Duodenal mucosa (tissue), 2 donors: ENCODE measurements around the gene CTSW.

ENCODE experiments used
- H3K27ac ChIP-seq: one replicate; pipeline ENCODE4 v1.7.0; 2013; ENCODE audit warnings: low read depth, low read length
- H3K27me3 ChIP-seq, 2 donors: one replicate each; pipeline ENCODE4 v1.7.0; 2013; ENCODE audit warnings: low read length in 2 of 2, control low read depth in 1 of 2; ENCODE audit not compliant: insufficient read depth in 2 of 2, control insufficient read depth in 1 of 2
- H3K36me3 ChIP-seq, 2 donors: one replicate each; pipeline ENCODE4 v1.7.0; 2013; ENCODE audit warnings: low read length in 2 of 2, control low read depth in 1 of 2; ENCODE audit not compliant: insufficient read depth in 2 of 2, control insufficient read depth in 1 of 2
- H3K4me1 ChIP-seq, 2 donors: one replicate each; pipeline ENCODE4 v1.7.0; 2013; ENCODE audit warnings: low read length in 2 of 2, control low read depth in 1 of 2; ENCODE audit not compliant: insufficient read depth in 2 of 2, control insufficient read depth in 1 of 2
- H3K4me3 ChIP-seq, 2 donors: one replicate each; pipeline ENCODE4 v1.7.0; 2013; ENCODE audit warnings: low read length in 2 of 2, low read depth in 1 of 2
- H3K9ac ChIP-seq, 2 donors: one replicate each; pipeline ENCODE4 v1.7.0; 2013; ENCODE audit warnings: low read length in 2 of 2, low read depth in 1 of 2
- H3K9me3 ChIP-seq, 2 donors: one replicate each; pipeline ENCODE4 v1.7.0; 2013; ENCODE audit warnings: low read length in 2 of 2, control low read depth in 1 of 2; ENCODE audit not compliant: control insufficient read depth in 1 of 2

CTSW gene

DNA sequence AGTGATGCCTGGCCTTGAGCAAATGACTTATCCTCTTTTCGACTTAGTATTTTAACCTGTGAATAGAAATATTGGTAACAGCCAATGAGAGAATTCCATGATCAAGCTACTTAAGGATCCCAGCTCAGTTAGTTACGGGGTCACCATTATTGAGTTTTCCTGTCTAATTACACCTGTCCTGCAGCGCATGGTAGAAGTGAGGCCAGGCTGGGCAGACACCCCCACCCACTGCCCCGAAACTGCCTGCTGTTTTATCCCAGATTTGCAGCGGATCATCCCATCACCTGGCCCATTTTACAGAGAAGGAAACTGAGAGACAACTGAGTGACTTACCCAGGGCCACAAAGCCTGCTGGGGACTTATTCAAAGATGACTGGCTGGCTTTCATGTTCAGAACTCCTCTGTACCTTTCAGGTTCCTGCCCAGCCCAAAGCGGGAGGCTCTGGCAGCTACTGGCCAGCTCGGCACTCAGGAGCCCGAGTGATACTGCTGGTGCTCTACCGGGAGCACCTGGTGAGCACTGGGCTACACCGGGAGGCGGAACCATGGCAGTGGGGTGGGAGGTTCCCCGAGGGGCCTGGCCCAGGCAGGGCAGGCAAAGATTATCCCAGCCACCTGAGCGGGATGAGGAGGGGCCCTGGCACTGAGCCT lies 18.0 kb upstream of the CTSW start:
- H3K4me1 ChIP-seq: peaks cover 14 to 20% of the 10 kb centered on the region in 2 donors
- H3K4me3 ChIP-seq: peak overlapping the region; percentile 92 to 96
- no peaks in the 10 kb centered on the region for H3K9me3 ChIP-seq
- H3K9ac ChIP-seq: peak overlapping the region; percentile 82 to 100
- no peaks in the 10 kb centered on the region for H3K27me3 ChIP-seq
- H3K36me3 ChIP-seq: peaks cover 31 to 47% of the 10 kb centered on the region in 2 donors
- no peak overlapping the region for H3K27ac ChIP-seq

DNA sequence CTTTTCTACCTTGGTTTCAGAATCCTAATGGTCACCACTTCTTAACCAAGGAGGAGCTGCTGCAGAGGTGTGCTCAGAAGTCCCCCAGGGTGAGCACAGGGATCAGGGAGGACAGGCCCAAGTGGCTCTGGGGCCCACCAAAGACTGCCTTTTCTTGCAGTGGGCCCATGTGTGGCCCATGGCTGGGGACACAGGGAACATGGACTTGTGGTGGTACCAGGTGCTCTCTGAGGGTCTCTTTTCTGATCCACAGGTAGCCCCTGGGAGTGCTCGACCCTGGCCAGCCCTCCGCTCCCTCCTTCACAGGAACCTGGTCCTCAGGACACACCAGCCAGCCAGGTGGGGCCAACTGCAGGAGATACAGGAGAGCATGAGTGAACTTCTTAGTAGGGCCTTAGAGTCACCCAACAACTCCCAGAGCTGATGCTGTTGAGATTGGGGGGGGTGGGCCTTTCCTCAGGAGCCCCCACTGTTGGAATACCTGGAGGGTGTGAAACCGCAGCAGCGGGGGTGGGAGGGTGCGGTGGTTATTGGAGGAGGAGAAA lies 17.4 kb upstream of the CTSW start:
- no peaks in the 10 kb centered on the region for H3K9me3 ChIP-seq
- no peak overlapping the region for H3K27ac ChIP-seq
- no peak overlapping the region for H3K4me3 ChIP-seq
- H3K9ac ChIP-seq: no peak overlapping the region
- H3K4me1 ChIP-seq: peaks cover 13 to 19% of the 10 kb centered on the region in 2 donors
- no peaks in the 10 kb centered on the region for H3K27me3 ChIP-seq
- peaks cover 37 to 53% of the 10 kb centered on the region in 2 donors for H3K36me3 ChIP-seq

DNA sequence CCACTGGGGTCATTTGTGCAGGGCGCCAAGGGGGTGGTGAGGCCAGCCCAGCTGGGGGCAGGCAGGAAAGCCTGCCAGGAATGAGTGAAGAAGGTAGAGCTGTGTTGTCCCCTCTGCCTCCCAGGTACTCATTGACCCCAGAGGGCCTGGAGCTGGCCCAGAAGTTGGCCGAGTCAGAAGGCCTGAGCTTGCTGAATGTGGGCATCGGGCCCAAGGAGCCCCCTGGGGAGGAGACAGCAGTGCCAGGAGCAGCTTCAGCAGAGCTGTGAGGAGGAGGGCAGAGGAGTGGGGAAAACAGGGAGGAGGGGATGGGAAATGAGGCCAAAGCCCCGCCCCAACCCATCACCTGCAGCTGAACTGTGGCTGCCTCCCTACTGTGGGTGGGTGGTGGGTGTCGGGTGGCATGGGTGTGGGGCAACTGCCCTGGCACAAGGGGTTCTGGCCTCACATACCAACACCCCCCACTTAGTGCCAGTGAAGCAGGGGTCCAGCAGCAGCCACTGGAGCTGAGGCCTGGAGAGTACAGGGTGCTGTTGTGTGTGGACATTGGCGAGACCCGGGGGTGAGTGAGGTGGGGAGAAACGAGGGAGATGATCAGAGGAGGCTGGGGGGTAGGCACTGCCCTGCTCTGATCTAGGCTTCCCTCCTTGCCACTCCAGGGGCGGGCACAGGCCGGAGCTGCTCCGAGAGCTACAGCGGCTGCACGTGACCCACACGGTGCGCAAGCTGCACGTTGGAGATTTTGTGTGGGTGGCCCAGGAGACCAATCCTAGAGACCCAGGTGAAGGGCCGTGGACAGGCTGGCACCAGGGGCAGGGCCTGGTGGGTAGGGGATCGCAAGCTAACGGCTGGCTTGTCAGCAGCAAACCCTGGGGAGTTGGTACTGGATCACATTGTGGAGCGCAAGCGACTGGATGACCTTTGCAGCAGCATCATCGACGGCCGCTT lies 16.4 kb upstream of the CTSW start:
- no peaks in the 10 kb centered on the region for H3K27me3 ChIP-seq
- H3K9me3 ChIP-seq: no peaks in the 10 kb centered on the region
- H3K36me3 ChIP-seq: peaks cover 39 to 59% of the 10 kb centered on the region in 2 donors
- H3K4me3 ChIP-seq: no peak overlapping the region
- peaks cover 13 to 19% of the 10 kb centered on the region in 2 donors for H3K4me1 ChIP-seq
- H3K27ac ChIP-seq: no peak overlapping the region
- no peak overlapping the region for H3K9ac ChIP-seq

DNA sequence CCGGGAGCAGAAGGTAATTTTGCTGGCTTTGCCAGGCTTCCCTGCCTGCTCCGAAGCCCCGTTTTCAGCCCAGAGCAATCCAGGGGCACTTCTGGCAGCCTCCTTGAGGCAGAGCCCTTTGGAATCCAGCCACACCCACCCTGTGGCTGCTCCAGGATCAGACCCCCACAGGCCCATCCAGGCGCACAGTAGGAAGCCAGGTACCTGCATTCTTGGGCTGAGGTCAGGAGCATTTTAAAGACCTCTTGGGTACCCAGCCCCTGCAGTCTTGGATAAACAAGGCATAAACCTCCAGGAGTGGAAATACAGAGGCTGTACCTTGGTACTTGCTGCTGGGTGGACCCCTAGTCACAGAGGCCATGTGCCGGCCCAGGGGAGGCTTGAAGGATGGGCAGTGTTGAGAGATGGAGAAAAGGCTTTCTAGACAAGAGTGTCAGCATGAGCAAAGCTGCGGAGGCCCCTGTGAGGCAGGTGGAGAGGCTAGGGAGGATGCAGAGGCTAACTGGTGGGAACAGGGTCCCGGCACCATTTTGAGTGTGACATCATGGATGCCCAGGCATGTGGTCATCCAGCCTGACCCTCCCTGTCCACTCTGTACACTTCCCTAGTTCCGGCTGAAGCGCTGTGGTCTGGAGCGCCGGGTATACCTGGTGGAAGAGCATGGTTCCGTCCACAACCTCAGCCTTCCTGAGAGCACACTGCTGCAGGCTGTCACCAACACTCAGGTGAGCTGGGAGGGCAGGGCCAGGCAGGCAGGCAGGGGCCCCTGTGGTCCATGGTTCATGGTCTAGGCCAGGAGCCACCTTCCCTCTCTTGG lies 15.5 kb upstream of the CTSW start:
- Histone ChIP-seq H3K9me3 (no peaks in the 10 kb centered on the region), H3K4me3 (no peak overlapping the region), H3K9ac (no peak overlapping the region), H3K4me1 (peaks cover 13 to 19% of the 10 kb centered on the region in 2 donors), H3K27me3 (no peaks in the 10 kb centered on the region), H3K36me3 (peaks cover 39 to 59% of the 10 kb centered on the region in 2 donors), H3K27ac (no peak overlapping the region)

DNA sequence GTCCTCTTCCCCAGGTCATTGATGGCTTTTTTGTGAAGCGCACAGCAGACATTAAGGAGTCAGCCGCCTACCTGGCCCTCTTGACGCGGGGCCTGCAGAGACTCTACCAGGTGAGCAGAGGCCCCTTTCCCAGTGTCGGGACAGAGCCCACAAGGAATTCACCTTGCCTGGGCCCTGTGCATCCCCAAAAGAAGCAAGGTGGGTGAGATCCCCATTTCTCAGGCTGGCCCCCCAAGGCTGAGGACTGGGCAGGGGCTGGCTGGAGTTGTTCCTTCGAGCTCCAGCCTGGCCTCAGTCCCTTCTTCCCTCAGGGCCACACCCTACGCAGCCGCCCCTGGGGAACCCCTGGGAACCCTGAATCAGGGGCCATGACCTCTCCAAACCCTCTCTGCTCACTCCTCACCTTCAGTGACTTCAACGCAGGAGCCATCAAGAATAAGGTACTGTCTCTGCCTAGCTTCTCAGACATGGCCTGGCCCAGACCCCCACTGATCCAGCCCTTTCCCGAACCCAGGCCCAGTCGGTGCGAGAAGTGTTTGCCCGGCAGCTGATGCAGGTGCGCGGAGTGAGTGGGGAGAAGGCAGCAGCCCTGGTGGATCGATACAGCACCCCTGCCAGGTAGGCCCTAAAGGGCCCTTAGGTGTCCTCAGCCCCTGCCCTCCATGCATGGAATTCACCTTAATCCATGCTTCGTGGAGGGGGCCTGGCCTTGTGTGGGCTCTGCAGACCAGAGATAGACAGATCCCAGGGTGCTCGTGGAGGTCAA lies 14.7 kb upstream of the CTSW start:
- Histone ChIP-seq H3K27me3 (no peaks in the 10 kb centered on the region), H3K4me3 (no peak overlapping the region), H3K9ac (no peak overlapping the region), H3K4me1 (peaks cover 13 to 18% of the 10 kb centered on the region in 2 donors), H3K27ac (no peak overlapping the region), H3K36me3 (peaks cover 39 to 59% of the 10 kb centered on the region in 2 donors), H3K9me3 (no peaks in the 10 kb centered on the region)

DNA sequence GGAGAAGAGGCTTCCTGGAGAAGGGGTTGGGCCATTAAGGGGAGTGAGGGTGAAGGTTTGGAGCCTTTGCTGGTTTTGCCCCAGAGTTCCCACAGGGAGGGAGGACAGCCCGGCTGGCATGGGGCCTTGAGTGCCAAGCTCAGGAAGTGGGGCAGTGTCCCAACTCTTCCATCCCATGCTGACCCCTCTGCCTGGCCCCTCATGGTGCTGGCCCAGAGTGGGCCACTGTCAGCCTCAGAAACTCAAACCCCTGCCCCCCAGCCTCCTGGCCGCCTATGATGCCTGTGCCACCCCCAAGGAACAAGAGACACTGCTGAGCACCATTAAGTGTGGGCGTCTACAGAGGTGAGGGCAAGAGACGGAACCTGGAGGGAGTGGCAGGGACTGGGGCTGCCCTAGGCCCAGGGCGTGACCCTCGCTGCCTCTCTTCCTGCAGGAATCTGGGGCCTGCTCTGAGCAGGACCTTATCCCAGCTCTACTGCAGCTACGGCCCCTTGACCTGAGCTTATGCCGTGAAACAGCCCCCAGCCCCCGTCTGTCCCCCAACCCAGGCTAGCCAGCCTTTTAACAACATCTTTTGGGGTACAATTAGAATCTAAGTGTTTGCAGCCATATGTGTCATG lies 14.0 kb upstream of the CTSW start:
- H3K9me3 ChIP-seq: no peaks in the 10 kb centered on the region
- H3K27ac ChIP-seq: no peak overlapping the region
- peaks cover 39 to 59% of the 10 kb centered on the region in 2 donors for H3K36me3 ChIP-seq
- no peak overlapping the region for H3K9ac ChIP-seq
- H3K4me3 ChIP-seq: no peak overlapping the region
- H3K27me3 ChIP-seq: no peaks in the 10 kb centered on the region
- H3K4me1 ChIP-seq: peaks cover 15 to 20% of the 10 kb centered on the region in 2 donors

DNA sequence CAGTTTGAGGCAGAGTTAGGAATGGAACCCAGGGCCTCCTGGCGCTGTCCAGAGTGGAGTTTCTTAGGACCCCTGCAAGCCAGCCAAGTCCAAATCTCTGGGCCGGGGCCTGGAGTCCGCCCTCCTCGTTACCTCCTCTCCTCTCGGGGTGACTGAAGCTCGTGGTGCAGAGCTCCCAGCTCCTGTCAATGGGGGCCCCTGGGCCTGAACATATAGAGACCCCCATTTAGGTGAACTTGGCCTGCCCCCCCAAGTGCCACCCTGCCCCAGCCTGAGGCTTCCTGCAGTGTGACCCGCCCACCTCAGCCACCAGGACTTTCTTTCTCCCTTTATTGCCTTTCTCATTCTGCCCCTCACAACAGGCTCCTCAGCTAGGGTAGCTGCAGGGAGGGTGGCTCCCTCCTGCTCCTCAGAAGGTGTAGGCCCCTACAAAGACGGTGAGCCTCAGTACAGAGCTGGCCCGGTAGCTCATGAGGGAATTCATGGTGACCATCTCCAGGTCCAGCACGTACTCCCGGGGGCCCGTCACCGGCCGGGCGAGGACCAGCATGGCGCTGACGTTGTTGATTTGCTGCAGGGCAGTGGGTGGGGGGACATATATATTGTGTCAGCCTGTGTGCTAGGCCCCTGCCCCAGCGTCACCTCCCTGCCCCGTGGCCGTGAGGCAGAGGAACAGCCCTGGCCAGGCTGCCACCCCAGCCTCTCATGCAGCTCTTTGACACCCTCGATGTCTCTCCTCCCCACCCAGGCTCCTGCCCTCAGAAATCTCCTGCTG lies 12.9 kb upstream of the CTSW start:
- Histone ChIP-seq H3K36me3 (peaks cover 39 to 59% of the 10 kb centered on the region in 2 donors), H3K4me3 (no peak overlapping the region), H3K27ac (no peak overlapping the region), H3K27me3 (no peaks in the 10 kb centered on the region), H3K9me3 (no peaks in the 10 kb centered on the region), H3K4me1 (peaks cover 6 to 22% of the 10 kb centered on the region in 2 donors), H3K9ac (no peak overlapping the region)

DNA sequence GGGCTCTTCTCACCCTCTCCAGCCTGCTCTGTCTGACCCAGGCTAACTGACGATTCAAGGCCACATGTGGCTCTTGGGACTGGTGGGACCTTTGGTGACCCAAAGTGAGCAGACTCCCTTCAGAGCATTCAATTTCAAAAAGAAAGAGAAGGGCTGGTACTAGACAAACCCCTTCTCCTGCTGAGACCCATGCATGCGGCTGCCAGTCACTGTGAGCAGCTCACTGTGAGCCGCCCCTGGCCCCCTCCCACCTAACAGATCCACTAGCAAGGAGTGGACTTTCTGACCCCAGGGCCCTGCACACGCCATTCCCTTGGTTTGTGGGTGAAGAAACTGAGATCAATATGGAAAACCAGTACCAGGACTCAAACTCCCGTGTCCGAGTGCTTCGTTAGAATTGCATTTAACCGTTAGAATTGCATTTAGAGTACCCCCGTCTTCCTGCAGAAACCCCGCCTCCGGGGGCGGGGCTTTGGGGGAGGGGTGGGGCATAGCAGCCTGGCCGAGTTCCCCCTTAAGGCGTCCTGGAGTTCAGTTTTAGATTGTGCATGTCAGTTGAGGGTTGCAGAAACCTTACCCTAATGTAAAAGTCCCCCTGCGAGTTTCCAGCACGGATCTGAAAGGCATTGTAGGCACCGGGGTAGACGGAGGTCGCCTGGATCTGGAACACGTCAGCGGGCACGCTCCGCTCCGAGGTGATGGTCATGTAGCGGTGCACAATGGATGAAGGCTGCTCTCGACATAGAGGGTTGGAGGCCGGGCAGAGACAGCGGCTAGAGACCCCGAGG lies 12.2 kb upstream of the CTSW start:
- Histone ChIP-seq H3K4me1 (peaks cover 5 to 17% of the 10 kb centered on the region in 2 donors), H3K9me3 (no peaks in the 10 kb centered on the region), H3K27ac (no peak overlapping the region), H3K36me3 (peaks cover 39 to 53% of the 10 kb centered on the region in 2 donors), H3K27me3 (no peaks in the 10 kb centered on the region), H3K4me3 (no peak overlapping the region), H3K9ac (no peak overlapping the region)
